ENCODE measurements around the gene PAPSS1. TPM values are rescaled to one million over a fixed set of nuclear protein-coding genes. Genes with fewer than 3 reads are reported as not detected.

The PAPSS1 gene
- total and polyA plus RNA-seq, 2 donors (not counting 3 experiments of a cell fraction or from before 2014, with no cell fraction given), result 69.6 to 77.2 TPM

GRCh38 chr4:107570952-107571351 is 149.1 kb downstream of the PAPSS1 start:
- no peaks in the 10 kb centered on the region for H3K79me2 ChIP-seq (ENCODE audit: control insufficient read depth, insufficient read depth, low read length)
- H3K27ac ChIP-seq (ENCODE audit: insufficient read depth, low read depth, low read length), result no peak overlapping the region
- H3K27me3 ChIP-seq (ENCODE audit: control insufficient read depth in 2 of 2, insufficient read depth in 2 of 2, low read length in 2 of 2), result no peaks in the 10 kb centered on the region
- ChIA-PET CTCF (interaction anchor here (0.9 kb wide), 1 partner anchor 150 kb away, joined by 3 read pairs; no protein-coding TSS in a partner anchor), POLR2A (no interaction called here)
- no TSS peak for BruUV-seq (replicated peaks)
- TF ChIP-seq MYC (IDR thresholded peaks at IDR 0.05; ENCODE audit: low read depth, low read length) (no peak), EZH2 (IDR thresholded peaks at IDR 0.05; ENCODE audit: borderline replicate concordance, low read depth, low read length, severe bottlenecking) (no peak), CTCF (IDR thresholded peaks at IDR 0.05; ENCODE audit: extremely low read depth in 1 of 2, insufficient read depth in 1 of 2, low read depth in 1 of 2, low read length in 2 of 2) (no peak), POLR2AphosphoS5 (IDR thresholded peaks at IDR 0.05; ENCODE audit: insufficient read depth, low read depth, low read length) (no peak), POLR2A (IDR thresholded peaks at IDR 0.05; ENCODE audit: low read depth, low read length) (no peak), MAX (IDR thresholded peaks at IDR 0.05; ENCODE audit: insufficient read depth, insufficient read length) (no peak), GATA2 (IDR thresholded peaks at IDR 0.05; ENCODE audit: insufficient read depth, insufficient read length, low read depth, low read length) (no peak), FOS (IDR thresholded peaks at IDR 0.05; ENCODE audit: borderline replicate concordance, insufficient read depth, low read length) (no peak), JUN (IDR thresholded peaks at IDR 0.05; ENCODE audit: borderline replicate concordance, insufficient read depth, insufficient read length, low read depth) (no peak)
- DNase-seq (ENCODE audit: low read depth, low spot score) (no peak), FAIRE-seq (peak; percentile 8)
- H2AFZ ChIP-seq (ENCODE audit: low read depth, low read length), result no peak overlapping the region
- H4K20me1 ChIP-seq (replicated peaks; ENCODE audit: control insufficient read depth, extremely low read depth, insufficient read depth, low read length), result no peaks in the 10 kb centered on the region
- dilution Hi-C loops (cut with MboI; ENCODE audit: extremely low pct_ligation_motif_present, low sequenced_read_pairs), result no loop called here
- H3K4me2 ChIP-seq (ENCODE audit: insufficient read depth, low read length), result no peak overlapping the region
- no peak overlapping the region for H3K9ac ChIP-seq (replicated peaks; ENCODE audit: extremely low read depth, insufficient read depth, low read length)
- no peak overlapping the region for H3K4me3 ChIP-seq (replicated peaks in 1 of 3; ENCODE audit: insufficient read depth in 1 of 3, low read depth in 1 of 3, low read length in 3 of 3)
- no peaks in the 10 kb centered on the region for H3K9me1 ChIP-seq (replicated peaks; ENCODE audit: control insufficient read depth, extremely low read depth, insufficient read depth, low read length)
- H3K4me1 ChIP-seq (ENCODE audit: control insufficient read depth, extremely low read depth, insufficient read depth, low read length), result peaks cover 3% of the 10 kb centered on the region
- no peaks in the 10 kb centered on the region for H3K9me3 ChIP-seq (replicated peaks; ENCODE audit: control insufficient read depth, insufficient read depth, low read length)
- intact Hi-C loops (cut with micrococcal nuclease), result no loop called here
- no peaks in the 10 kb centered on the region for H3K36me3 ChIP-seq (ENCODE audit: control insufficient read depth in 2 of 2, extremely low read depth in 1 of 2, insufficient read depth in 2 of 2, low read length in 2 of 2)
